ENCODE data around the gene UCKL1.
"Not testable (repeated sequence)": the region's sequence is repeated elsewhere in the genome, so short reads cannot be mapped to it uniquely, and the experiment has no call there.

GRCh38 chr20:63971960-63972311 lies 15.7 kb upstream of the UCKL1 start:
- TF ChIP-seq, protein P1, sequence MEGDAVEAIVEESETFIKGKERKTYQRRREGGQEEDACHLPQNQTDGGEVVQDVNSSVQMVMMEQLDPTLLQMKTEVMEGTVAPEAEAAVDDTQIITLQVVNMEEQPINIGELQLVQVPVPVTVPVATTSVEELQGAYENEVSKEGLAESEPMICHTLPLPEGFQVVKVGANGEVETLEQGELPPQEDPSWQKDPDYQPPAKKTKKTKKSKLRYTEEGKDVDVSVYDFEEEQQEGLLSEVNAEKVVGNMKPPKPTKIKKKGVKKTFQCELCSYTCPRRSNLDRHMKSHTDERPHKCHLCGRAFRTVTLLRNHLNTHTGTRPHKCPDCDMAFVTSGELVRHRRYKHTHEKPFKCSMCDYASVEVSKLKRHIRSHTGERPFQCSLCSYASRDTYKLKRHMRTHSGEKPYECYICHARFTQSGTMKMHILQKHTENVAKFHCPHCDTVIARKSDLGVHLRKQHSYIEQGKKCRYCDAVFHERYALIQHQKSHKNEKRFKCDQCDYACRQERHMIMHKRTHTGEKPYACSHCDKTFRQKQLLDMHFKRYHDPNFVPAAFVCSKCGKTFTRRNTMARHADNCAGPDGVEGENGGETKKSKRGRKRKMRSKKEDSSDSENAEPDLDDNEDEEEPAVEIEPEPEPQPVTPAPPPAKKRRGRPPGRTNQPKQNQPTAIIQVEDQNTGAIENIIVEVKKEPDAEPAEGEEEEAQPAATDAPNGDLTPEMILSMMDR (IDR thresholded peaks at IDR 0.05; ENCODE audit: low read length) = not testable (repeated sequence)
- not testable (repeated sequence) for TF ChIP-seq EZH2phosphoT487 (IDR thresholded peaks at IDR 0.05; ENCODE audit: low read length); EZH2 (optimal IDR thresholded peaks at IDR 0.05; ENCODE audit: low read depth, low read length)
